ENCODE measurements around the gene MAPKBP1. TPM values are rescaled to one million over a fixed set of nuclear protein-coding genes. Genes with fewer than 3 reads are reported as not detected.
"Not testable (repeated sequence)": the region's sequence is repeated elsewhere in the genome, so short reads cannot be mapped to it uniquely, and the experiment has no call there.

Gene MAPKBP1, protein sequence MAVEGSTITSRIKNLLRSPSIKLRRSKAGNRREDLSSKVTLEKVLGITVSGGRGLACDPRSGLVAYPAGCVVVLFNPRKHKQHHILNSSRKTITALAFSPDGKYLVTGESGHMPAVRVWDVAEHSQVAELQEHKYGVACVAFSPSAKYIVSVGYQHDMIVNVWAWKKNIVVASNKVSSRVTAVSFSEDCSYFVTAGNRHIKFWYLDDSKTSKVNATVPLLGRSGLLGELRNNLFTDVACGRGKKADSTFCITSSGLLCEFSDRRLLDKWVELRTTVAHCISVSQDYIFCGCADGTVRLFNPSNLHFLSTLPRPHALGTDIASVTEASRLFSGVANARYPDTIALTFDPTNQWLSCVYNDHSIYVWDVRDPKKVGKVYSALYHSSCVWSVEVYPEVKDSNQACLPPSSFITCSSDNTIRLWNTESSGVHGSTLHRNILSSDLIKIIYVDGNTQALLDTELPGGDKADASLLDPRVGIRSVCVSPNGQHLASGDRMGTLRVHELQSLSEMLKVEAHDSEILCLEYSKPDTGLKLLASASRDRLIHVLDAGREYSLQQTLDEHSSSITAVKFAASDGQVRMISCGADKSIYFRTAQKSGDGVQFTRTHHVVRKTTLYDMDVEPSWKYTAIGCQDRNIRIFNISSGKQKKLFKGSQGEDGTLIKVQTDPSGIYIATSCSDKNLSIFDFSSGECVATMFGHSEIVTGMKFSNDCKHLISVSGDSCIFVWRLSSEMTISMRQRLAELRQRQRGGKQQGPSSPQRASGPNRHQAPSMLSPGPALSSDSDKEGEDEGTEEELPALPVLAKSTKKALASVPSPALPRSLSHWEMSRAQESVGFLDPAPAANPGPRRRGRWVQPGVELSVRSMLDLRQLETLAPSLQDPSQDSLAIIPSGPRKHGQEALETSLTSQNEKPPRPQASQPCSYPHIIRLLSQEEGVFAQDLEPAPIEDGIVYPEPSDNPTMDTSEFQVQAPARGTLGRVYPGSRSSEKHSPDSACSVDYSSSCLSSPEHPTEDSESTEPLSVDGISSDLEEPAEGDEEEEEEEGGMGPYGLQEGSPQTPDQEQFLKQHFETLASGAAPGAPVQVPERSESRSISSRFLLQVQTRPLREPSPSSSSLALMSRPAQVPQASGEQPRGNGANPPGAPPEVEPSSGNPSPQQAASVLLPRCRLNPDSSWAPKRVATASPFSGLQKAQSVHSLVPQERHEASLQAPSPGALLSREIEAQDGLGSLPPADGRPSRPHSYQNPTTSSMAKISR (N-terminal part only)
- total RNA-seq (10 to 100 TPM in 9 of 10 donors, 1 to 10 TPM in 1; 8.3 to 17.0 (median 13.3) TPM), polyA plus RNA-seq (10 to 100 TPM in 1 of 2 donors, 1 to 10 TPM in 1; 3.4 to 27.2 TPM)
- long read RNA-seq, donor 1, partial matches to known transcripts = 5 of 8 reads
- long read RNA-seq, donor 1, other reads (novel, unspliced or antisense) = 3 of 8 reads
- long read RNA-seq, donor 2, partial matches to known transcripts = 3 of 12 reads
- long read RNA-seq, donor 2, other reads (novel, unspliced or antisense) = 9 of 12 reads
- long read RNA-seq, donor 3, partial matches to known transcripts = 5 of 30 reads
- long read RNA-seq, donor 3, other reads (novel, unspliced or antisense) = 25 of 30 reads

DNA sequence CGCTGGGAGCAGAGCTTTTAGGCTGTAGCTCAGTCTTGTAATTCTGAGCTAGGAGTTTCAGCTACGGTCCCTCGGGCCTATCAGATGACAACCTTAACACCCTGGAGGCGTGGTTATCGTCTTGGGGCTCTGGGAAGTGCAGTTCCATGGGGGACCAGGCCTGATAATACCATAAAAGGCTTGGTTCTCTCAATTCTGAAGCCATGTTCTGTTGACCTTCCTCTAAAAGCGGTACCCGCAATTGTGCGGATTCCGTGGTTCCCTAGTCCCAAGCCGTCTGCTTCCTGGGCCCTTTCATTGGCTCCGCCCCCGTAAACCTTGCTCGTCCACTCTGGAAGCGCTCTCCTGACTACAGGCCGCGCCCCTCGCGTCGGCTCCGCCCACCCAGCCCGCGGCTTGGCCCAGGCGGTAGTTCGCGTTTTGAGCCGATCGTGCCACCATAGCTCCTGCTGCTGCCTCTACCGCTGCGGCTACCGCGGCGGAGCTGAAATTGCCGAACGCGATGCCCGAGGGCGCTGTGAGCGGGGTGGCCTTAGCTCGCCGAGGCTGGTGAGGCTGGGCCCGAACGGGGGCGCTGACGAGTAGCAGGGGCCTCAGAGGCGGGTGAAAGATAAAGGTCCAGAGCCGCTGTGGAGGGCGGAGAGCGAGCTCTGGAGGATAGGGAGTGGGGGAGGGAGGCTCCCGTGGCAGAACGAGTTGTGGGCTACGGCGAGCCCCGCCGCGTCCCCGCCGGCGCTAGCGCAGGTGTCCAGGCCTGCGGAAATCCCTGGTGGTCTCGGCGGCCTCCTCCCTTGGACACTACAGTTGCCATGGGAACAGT lies at the start of gene MAPKBP1:
MAPKBP1 (plus strand) TSS at position 423 of the 820 bp plus-strand sequence. CDS start 792 bp downstream, outside the sequence.
- Histone ChIP-seq H3K9me3 (no peaks in the 10 kb centered on the region), H3K4me3 (peak within 1 kb of the TSS; percentile 45 to 85 (median 77)), H3K27me3 (no peaks in the 10 kb centered on the region), H3K27ac (peak within 1 kb of the TSS; percentile 52 to 88 (median 84)), H3K36me3 (peaks cover 0 to 16% (median 0%) of the 10 kb centered on the region in 9 donors), H3K4me1 (peaks cover 13 to 55% (median 43%) of the 10 kb centered on the region in 9 donors)
- TF ChIP-seq, protein P1, sequence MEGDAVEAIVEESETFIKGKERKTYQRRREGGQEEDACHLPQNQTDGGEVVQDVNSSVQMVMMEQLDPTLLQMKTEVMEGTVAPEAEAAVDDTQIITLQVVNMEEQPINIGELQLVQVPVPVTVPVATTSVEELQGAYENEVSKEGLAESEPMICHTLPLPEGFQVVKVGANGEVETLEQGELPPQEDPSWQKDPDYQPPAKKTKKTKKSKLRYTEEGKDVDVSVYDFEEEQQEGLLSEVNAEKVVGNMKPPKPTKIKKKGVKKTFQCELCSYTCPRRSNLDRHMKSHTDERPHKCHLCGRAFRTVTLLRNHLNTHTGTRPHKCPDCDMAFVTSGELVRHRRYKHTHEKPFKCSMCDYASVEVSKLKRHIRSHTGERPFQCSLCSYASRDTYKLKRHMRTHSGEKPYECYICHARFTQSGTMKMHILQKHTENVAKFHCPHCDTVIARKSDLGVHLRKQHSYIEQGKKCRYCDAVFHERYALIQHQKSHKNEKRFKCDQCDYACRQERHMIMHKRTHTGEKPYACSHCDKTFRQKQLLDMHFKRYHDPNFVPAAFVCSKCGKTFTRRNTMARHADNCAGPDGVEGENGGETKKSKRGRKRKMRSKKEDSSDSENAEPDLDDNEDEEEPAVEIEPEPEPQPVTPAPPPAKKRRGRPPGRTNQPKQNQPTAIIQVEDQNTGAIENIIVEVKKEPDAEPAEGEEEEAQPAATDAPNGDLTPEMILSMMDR (IDR thresholded peaks at IDR 0.05) = peak; percentile 29 to 84 (median 64)
- 0% methylated on average over 59 to 62 of the region's 62 CpGs for WGBS, 2 donors
- intact Hi-C loops (cut with DNase I) = loop anchor here in 9 of 10 donors (1.0 to 10.0 kb wide), 9 partner anchors 37 to 201 kb away; partner anchors contain the start of genes EHD4 (in 2 of the 9), SPTBN5 (in 2 of the 9) and JMJD7 (in 1 of the 9)
- peak; percentile 96 to 97 for DNase-seq
- peak; percentile 96 to 99 (median 98) for ATAC-seq

DNA sequence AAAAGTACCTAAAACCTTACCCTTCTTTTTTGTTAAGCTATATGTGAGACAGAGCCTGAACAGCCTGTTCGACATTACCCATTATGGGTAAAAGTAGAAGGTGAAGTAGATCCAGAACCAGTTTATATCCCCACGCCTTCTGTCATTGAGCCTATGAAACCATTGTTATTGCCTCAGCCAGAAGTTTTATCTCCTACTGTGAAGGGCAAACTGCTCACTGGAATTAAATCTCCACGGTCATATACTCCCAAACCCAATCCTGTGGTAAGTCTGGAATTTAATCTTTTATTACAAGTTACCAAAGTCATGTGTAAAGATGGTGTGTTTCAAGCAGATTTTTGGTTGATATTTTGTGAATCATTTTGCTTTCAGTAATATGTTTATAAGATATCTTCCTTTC lies 47.1 kb upstream of the MAPKBP1 start:
- ATAC-seq = peak in 4 of 8 donors; percentile 55 to 77 (median 72)
- DNase-seq = no peak
- 67 to 68% methylated on average over 3 of the region's 3 CpGs for WGBS, 2 donors
- TF ChIP-seq, protein P1 (IDR thresholded peaks at IDR 0.05) = no peak
- H3K9me3 ChIP-seq = no peaks in the 10 kb centered on the region
- no peak overlapping the region for H3K4me3 ChIP-seq
- no peak overlapping the region for H3K27ac ChIP-seq
- intact Hi-C loops (cut with DNase I) = loop anchor here in 1 of 10 donors (10.0 kb wide), 1 partner anchor 122 kb away; no protein-coding TSS in a partner anchor
- peaks cover 0 to 8% (median 0%) of the 10 kb centered on the region in 9 donors for H3K4me1 ChIP-seq
- H3K36me3 ChIP-seq = peaks cover 0 to 48% (median 9%) of the 10 kb centered on the region in 9 donors
- no peaks in the 10 kb centered on the region for H3K27me3 ChIP-seq

DNA sequence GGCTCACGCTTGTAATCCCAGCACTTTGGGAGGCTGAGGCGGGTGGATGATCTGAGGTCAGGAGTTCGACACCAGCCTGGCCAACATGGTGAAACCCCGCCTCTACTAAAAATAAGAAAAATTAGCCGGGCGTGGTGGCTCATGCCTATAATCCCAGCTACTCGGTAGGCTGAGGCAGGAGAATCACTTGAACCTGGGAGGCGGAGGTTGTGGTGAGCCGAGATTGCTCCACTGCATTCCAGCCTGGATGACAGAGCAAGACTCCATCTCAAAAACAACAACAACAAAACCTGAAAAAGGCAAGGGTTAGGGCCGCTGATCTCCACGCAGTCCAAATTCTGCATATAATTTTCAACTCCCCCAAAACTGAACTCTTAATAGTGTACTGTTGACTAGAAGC lies 46.2 kb upstream of the MAPKBP1 start:
- H3K4me3 ChIP-seq, H3K27me3 ChIP-seq, H3K9me3 ChIP-seq, DNase-seq, H3K4me1 ChIP-seq, ATAC-seq, H3K27ac ChIP-seq: not testable (repeated sequence)
- intact Hi-C loops (cut with DNase I) = loop anchor here in 1 of 10 donors (10.0 kb wide), 1 partner anchor 123 kb away; no protein-coding TSS in a partner anchor
- whole genome bisulfite sequencing, 2 donors = 97% methylated on average over 11 of the region's 11 CpGs
- H3K36me3 ChIP-seq = peaks cover 0 to 57% (median 9%) of the 10 kb centered on the region in 9 donors

Measured in heart right ventricle (tissue), 16 donors.